A204.1 (cell line): ENCODE results near the gene NMNAT2.
"Not testable (repeated sequence)": the region's sequence is repeated elsewhere in the genome, so short reads cannot be mapped to it uniquely, and the experiment has no call there.

Experiments used
- FAIRE-seq: peaks from 2 replicates; lab custom pipeline; 2012; peaks lifted over from hg19 to GRCh38; lab: Jason Lieb, UNC

NMNAT2 gene

DNA sequence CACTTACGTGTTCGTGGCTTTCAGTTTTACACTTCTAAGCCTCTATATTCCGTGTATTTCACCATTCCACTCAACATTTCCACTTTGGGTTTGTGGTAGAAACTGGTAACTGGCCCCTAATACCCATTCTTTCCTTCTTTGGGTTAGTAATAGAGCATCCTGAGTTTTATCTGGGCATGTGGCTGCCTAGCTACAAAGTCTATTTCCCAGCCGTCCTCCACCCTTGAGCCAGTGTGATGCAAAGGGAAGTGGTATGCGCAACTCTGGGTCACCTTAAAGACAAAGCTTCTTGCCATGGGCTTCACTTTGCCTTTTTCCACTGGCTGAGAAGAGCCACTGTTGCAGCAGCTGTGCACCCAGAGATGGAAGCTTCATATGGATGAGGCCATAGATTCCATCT, 158.3 kb downstream of the NMNAT2 start:
- FAIRE-seq, result no peak

DNA sequence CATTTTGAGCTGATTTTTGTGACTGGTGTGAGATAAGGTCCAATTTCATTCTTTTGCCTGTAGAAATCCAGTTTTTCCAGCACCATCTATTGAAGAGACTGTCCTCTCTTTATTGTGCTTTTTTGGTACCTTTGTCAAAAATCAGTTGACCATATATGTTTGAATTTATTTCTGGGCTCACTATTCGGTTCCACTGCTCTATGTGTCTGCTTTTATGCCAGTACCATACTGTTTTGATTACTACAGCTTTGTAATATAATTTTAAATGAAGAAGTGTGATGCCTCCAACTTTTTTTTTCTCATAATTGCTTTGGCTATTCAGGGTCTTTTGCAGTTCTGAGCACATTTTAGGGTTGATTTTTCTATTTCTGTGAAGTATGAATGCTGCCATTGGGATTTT, 163.1 kb downstream of the NMNAT2 start:
- FAIRE-seq, result no peak

- FAIRE-seq, result no peak
These were observed 166.2 kb downstream of the NMNAT2 start for GRCh38 chr1:183251959-183252450.

GRCh38 chr1:183251101-183251958, 166.8 kb downstream of the NMNAT2 start:
- FAIRE-seq, result no peak

DNA sequence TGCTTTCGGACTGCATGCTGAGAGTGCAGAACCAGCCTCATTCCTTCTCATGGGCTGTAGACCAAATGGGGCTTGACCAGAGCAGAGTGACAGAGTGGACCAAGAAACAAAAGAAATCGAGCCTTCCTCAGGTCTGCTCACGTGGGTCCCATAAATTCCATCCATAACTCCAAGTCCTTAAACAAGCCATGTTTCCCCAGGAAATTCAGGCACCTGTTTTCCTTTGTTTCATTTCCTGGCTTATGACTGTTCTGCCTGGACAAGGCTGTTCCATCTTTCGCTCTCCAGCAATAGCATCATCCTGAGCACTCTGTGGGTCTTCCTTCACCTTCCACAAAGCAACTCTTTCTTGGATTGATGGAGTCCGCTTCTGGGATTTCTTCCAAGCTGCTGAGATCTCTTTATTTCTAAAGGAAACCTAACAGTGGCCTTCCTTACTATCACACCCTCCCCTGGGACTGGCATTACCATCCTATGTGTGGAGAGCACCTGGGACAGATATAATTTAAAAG, 168.2 kb downstream of the NMNAT2 start:
- no peak for FAIRE-seq

DNA sequence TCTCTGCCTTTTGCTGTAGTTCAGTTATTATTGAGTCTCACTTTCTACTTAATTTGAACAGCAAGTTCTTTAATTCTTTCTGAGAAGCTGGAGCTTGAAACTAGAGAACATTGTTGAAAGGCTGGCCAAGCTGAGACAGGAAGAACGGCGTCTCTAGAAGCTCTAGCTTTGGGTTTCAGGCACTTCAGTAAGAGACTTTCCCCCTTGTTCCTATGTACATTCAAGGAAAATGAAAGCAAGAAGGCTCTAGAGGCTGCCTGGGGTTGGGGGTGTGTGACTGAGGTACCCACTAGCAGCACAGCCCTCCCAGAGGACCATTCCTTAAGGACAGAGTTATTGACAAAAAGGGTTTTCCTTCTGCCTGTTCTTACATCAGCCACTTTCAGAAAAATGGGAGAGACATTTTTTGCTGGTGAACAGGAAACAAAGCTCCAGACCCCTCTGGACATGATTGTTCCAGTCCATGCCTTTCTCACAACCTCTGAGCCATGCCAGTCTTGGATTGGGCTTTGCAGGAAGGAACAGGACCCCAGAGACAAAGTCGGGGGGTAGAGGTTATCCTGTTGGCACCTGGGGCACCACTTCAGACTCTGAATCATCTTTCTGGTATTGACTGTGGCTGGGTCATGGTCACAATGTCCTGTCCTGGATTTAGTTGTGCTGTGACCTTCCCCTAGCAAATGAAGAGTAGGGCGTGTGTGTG, 169.0 kb downstream of the NMNAT2 start:
- no peak for FAIRE-seq

- FAIRE-seq, result no peak
These were observed 170.2 kb downstream of the NMNAT2 start for GRCh38 chr1:183247931-183248330.

- FAIRE-seq, result no peak
These were observed 170.7 kb downstream of the NMNAT2 start for GRCh38 chr1:183247484-183247883.

GRCh38 chr1:183247066-183247465, 171.1 kb downstream of the NMNAT2 start:
- no peak for FAIRE-seq

- no peak for FAIRE-seq
These were observed 171.7 kb downstream of the NMNAT2 start for GRCh38 chr1:183246436-183246835.

DNA sequence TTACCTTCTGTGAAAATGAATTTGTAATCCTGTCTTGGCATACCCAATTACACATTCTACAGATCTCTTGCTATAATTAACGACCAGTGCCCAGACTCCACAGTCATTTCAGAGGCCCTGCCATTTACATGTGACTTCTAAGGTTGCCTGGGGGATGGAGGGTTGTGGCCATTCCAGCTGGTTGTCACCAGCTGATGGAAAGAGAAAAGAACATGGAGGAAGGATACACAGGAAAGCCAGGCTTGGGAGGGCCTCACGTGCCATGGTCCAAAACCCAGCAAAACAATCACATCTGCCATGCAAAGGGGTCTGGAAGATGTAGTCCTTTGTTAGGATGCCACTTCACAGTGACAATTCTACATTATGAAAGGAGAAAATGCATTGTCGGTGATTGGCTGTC, 172.8 kb downstream of the NMNAT2 start:
- no peak for FAIRE-seq

- FAIRE-seq, result no peak
These were observed 173.7 kb downstream of the NMNAT2 start for GRCh38 chr1:183244466-183244865.

- no peak for FAIRE-seq
These were observed 174.8 kb downstream of the NMNAT2 start for GRCh38 chr1:183243161-183244050.

GRCh38 chr1:183242556-183242955, 175.6 kb downstream of the NMNAT2 start:
- FAIRE-seq, result no peak

- FAIRE-seq, result no peak
These were observed 176.7 kb downstream of the NMNAT2 start for GRCh38 chr1:183241471-183241870.

DNA sequence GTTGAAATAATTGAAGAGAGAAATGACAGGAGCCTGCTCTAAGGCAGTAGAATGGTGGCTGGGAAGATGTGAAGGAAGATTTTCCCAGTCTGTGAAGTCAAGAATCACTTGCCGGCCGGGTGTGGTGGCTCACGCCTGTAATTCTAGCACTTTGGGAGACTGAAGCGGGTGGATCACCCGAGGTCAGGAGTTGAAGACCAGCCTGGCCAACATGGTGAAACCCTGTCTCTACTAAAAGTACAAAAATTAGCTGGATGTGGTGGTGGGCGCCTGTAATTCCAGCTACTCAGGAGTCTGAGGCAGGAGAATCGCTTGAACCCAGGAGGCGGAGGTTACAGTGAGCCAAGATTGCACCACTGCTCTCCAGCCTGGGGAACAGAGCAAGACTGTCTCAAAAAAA, 177.3 kb downstream of the NMNAT2 start:
- FAIRE-seq, result not testable (repeated sequence)

DNA sequence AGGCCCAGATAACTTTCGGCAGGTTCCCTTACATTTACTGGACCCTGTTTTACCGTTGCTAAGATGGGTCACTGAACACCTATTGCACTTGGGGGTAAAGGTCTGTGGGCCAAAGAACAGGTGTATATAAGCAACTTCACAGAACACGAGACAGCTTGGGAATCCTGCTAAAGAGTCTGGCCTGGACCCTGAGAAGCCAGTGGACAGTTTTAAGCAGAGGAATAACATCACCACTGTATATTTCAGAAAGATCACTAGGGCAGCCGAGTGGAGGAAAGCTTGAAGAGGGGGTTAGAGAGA, 177.7 kb downstream of the NMNAT2 start:
- no peak for FAIRE-seq

GRCh38 chr1:183239793-183240525, 178.2 kb downstream of the NMNAT2 start:
- FAIRE-seq, result no peak

- FAIRE-seq, result no peak
These were observed 178.9 kb downstream of the NMNAT2 start for GRCh38 chr1:183239220-183239742.

- FAIRE-seq, result no peak
These were observed 180.1 kb downstream of the NMNAT2 start for GRCh38 chr1:183238071-183238470.

DNA sequence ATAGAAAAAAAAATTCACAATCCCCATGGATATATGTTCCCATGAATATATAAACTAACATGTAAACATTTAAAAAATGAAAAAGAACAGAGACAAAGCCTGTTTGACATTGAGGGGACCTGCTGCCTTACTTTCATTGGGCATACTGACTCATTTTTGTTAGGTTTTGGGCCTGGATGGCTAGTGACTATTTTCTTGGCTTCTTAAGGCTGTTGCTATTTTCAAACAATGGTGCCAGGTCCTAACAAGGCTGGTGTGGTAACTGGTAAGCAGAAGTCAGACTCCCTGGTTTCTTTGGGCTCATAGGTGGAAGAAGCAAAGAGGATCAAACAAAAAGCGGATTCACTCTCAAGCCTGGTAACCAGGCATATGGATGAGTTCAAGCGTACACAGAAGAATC, 181.1 kb downstream of the NMNAT2 start:
- no peak for FAIRE-seq
